Gastroesophageal sphincter (tissue), 4 donors: Measurements from ENCODE around the gene PPM1J. TPM values are rescaled to one million over a fixed set of nuclear protein-coding genes. Genes with fewer than 3 reads are reported as not detected.
"Not testable (repeated sequence)": the region's sequence is repeated elsewhere in the genome, so short reads cannot be mapped to it uniquely, and the experiment has no call there.

Experiments
- ATAC-seq: fragments of 150-250 bp; one replicate; pipeline ENCODE4 v1.9.1; 2016; ENCODE audit warnings: mild to moderate bottlenecking, moderate library complexity
- H3K27ac ChIP-seq, 4 donors: fragments of 200-600 bp; sonication (generic) in 3 of 4; 1 replicate in 3 of 4; 2 replicates in 1 of 4; pipeline ENCODE4 v1.5.1; 2016 to 2019
- H3K27me3 ChIP-seq: fragments of 200-600 bp; sonication (generic); one replicate; pipeline ENCODE4 v1.5.1; 2019
- H3K36me3 ChIP-seq, 2 donors: fragments of 200-600 bp; sonication (generic); one replicate each; pipeline ENCODE4 v1.5.1; 2019; ENCODE audit warnings: control low read depth in 1 of 2
- H3K4me1 ChIP-seq, 3 donors: fragments of 200-600 bp; sonication (generic); 1 replicate in 2 of 3; 2 replicates in 1 of 3; pipeline ENCODE4 v1.5.1; 2016 to 2019; ENCODE audit warnings: control low read depth in 2 of 3
- H3K4me3 ChIP-seq, 2 donors: fragments of 200-600 bp; sonication (generic); one replicate each; pipeline ENCODE4 v1.5.1; 2019; ENCODE audit warnings: mild to moderate bottlenecking in 1 of 2, moderate library complexity in 1 of 2
- H3K9me3 ChIP-seq, 3 donors: fragments of 200-600 bp; sonication (generic); one replicate each; pipeline ENCODE4 v1.5.1; 2017 to 2019; ENCODE audit warnings: control low read depth in 2 of 3
- EP300 ChIP-seq: sonication (generic); formaldehyde crosslinking; IDR thresholded peaks from one replicate; pipeline ENCODE4 v1.6.1; 2017; ENCODE audit warnings: antibody characterized with exemption, mild to moderate bottlenecking
- POLR2A ChIP-seq, 2 donors: fragments of 450-650 bp; IDR thresholded peaks; one replicate each; pipeline ENCODE4 v1.6.1; 2017; ENCODE audit warnings: antibody characterized with exemption in 2 of 2, mild to moderate bottlenecking in 2 of 2, moderate library complexity in 1 of 2
- POLR2AphosphoS5 ChIP-seq: sonication (generic); formaldehyde crosslinking; IDR thresholded peaks from one replicate; pipeline ENCODE4 v1.6.1; 2017; ENCODE audit warnings: antibody characterized with exemption
- WGBS, 2 donors: methylation state at CpG; one replicate each; pipeline ENCODE4 v1.1.5; 2018; ENCODE audit warnings: low coverage in 1 of 2; 5-methylcytosine and 5-hydroxymethylcytosine counted together
- total RNA-seq, 4 donors: library from RNA; depleted of rRNA; stranded (reverse); fragments of >200 nt; gene quantifications; one replicate each; pipeline ENCODE4 v1.1.0, GENCODE V29; 2016
- TF ChIP-seq, protein P1 (sequence below), 4 experiments: fragments of 200-600 bp in 2 of 4; fragments of 450-650 bp in 2 of 4; sonication (generic) in 1 of 4; IDR thresholded peaks; one replicate each; pipeline ENCODE4 v1.5.1; 2017 to 2019; ENCODE audit warnings: antibody characterized with exemption in 4 of 4, mild to moderate bottlenecking in 2 of 4, moderate library complexity in 2 of 4

The PPM1J gene
- total RNA-seq, 4 donors from 2014 or later, result 0.35 to 2.8 (median 1.7) TPM

- Histone ChIP-seq H3K4me1 (peaks cover 0 to 20% (median 12%) of the 10 kb centered on the region in 3 donors), H3K9me3 (no peaks in the 10 kb centered on the region), H3K36me3 (no peaks in the 10 kb centered on the region), H3K27me3 (peaks cover 32% of the 10 kb centered on the region), H3K27ac (no peak overlapping the region), H3K4me3 (no peak overlapping the region)
- no peak for ATAC-seq
- 33 to 81% methylated on average over 1 to 8 of the region's 8 CpGs for WGBS, 2 donors
- no peak for TF ChIP-seq EP300
- no peak for TF ChIP-seq POLR2AphosphoS5
- TF ChIP-seq, protein P1, sequence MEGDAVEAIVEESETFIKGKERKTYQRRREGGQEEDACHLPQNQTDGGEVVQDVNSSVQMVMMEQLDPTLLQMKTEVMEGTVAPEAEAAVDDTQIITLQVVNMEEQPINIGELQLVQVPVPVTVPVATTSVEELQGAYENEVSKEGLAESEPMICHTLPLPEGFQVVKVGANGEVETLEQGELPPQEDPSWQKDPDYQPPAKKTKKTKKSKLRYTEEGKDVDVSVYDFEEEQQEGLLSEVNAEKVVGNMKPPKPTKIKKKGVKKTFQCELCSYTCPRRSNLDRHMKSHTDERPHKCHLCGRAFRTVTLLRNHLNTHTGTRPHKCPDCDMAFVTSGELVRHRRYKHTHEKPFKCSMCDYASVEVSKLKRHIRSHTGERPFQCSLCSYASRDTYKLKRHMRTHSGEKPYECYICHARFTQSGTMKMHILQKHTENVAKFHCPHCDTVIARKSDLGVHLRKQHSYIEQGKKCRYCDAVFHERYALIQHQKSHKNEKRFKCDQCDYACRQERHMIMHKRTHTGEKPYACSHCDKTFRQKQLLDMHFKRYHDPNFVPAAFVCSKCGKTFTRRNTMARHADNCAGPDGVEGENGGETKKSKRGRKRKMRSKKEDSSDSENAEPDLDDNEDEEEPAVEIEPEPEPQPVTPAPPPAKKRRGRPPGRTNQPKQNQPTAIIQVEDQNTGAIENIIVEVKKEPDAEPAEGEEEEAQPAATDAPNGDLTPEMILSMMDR (IDR thresholded peaks at IDR 0.05), result no peak
- no peak for TF ChIP-seq POLR2A (IDR thresholded peaks at IDR 0.05)
These were observed 8.3 kb upstream of the PPM1J start for GRCh38 chr1:112723511-112723839.

- no peak for ATAC-seq
- Histone ChIP-seq H3K4me3 (peak overlapping the region in 1 of 2 donors; percentile 33), H3K27ac (no peak overlapping the region), H3K27me3 (peaks cover 32% of the 10 kb centered on the region), H3K4me1 (peaks cover 0 to 22% (median 12%) of the 10 kb centered on the region in 3 donors), H3K36me3 (no peaks in the 10 kb centered on the region), H3K9me3 (no peaks in the 10 kb centered on the region)
- TF ChIP-seq POLR2AphosphoS5, result no peak
- TF ChIP-seq POLR2A (IDR thresholded peaks at IDR 0.05), result no peak
- no peak for TF ChIP-seq EP300
- TF ChIP-seq, protein P1 (IDR thresholded peaks at IDR 0.05), result no peak
- WGBS, 2 donors, result 19 to 20% methylated on average over 4 to 7 of the region's 35 CpGs
These were observed 7.7 kb upstream of the PPM1J start for GRCh38 chr1:112722601-112723510.

GRCh38 chr1:112721966-112722524, 6.9 kb upstream of the PPM1J start:
- TF ChIP-seq POLR2AphosphoS5 (no peak), POLR2A (IDR thresholded peaks at IDR 0.05) (no peak), EP300 (no peak)
- TF ChIP-seq, protein P1 (IDR thresholded peaks at IDR 0.05), result no peak
- peaks cover 0 to 22% (median 12%) of the 10 kb centered on the region in 3 donors for H3K4me1 ChIP-seq
- 83 to 100% methylated on average over 2 of the region's 10 CpGs for WGBS, 2 donors
- no peak overlapping the region for H3K4me3 ChIP-seq
- no peak for ATAC-seq
- H3K36me3 ChIP-seq, result no peaks in the 10 kb centered on the region
- no peak overlapping the region for H3K27ac ChIP-seq
- H3K9me3 ChIP-seq, result no peaks in the 10 kb centered on the region
- peaks cover 32% of the 10 kb centered on the region for H3K27me3 ChIP-seq

GRCh38 chr1:112721294-112721693, 6.2 kb upstream of the PPM1J start:
- peaks cover 32% of the 10 kb centered on the region for H3K27me3 ChIP-seq
- not testable (repeated sequence) for ATAC-seq, H3K27ac ChIP-seq, H3K4me3 ChIP-seq, H3K36me3 ChIP-seq, H3K9me3 ChIP-seq
- WGBS, 2 donors, result 89 to 94% methylated on average over 2 of the region's 2 CpGs
- H3K4me1 ChIP-seq, result peaks cover 0 to 24% (median 12%) of the 10 kb centered on the region in 3 donors

GRCh38 chr1:112720800-112721199, 5.7 kb upstream of the PPM1J start:
- H3K36me3 ChIP-seq, result no peaks in the 10 kb centered on the region
- no peak overlapping the region for H3K4me3 ChIP-seq
- H3K9me3 ChIP-seq, result no peaks in the 10 kb centered on the region
- TF ChIP-seq POLR2A (IDR thresholded peaks at IDR 0.05), result no peak
- no peak for TF ChIP-seq EP300
- TF ChIP-seq, protein P1 (IDR thresholded peaks at IDR 0.05), result no peak
- no peak for TF ChIP-seq POLR2AphosphoS5
- WGBS, 2 donors, result 83 to 100% methylated on average over 2 to 3 of the region's 3 CpGs
- peaks cover 0 to 29% (median 16%) of the 10 kb centered on the region in 3 donors for H3K4me1 ChIP-seq
- no peak overlapping the region for H3K27ac ChIP-seq
- H3K27me3 ChIP-seq, result peaks cover 32% of the 10 kb centered on the region
- no peak for ATAC-seq
